ENCODE measurements around the gene SLC29A3.
A peak's percentile ranks its signal among the peaks of the same experiment; 100 is the strongest.

SLC29A3 gene

GRCh38 chr10:71368643-71369042, 49.6 kb downstream of the SLC29A3 start:
- no peak overlapping the region for H3K4me3 Mint-ChIP-seq
- H3K27me3 Mint-ChIP-seq: peaks cover 6% of the 10 kb centered on the region
- H3K4me1 Mint-ChIP-seq (ENCODE audit: low read depth): no peaks in the 10 kb centered on the region
- H3K36me3 Mint-ChIP-seq: peaks cover 3% of the 10 kb centered on the region
- no peaks in the 10 kb centered on the region for H3K9me3 Mint-ChIP-seq (ENCODE audit: low read depth)
- H3K27ac Mint-ChIP-seq: no peak overlapping the region

- Mint-ChIP-seq H3K4me1 (ENCODE audit: low read depth) (no peaks in the 10 kb centered on the region), H3K27me3 (peaks cover 6% of the 10 kb centered on the region), H3K27ac (no peak overlapping the region), H3K4me3 (no peak overlapping the region), H3K36me3 (no peaks in the 10 kb centered on the region), H3K9me3 (ENCODE audit: low read depth) (no peaks in the 10 kb centered on the region)
Observed at GRCh38 chr10:71369602-71370001, 50.5 kb downstream of the SLC29A3 start.

- H3K4me1 Mint-ChIP-seq (ENCODE audit: low read depth): no peaks in the 10 kb centered on the region
- H3K27ac Mint-ChIP-seq: no peak overlapping the region
Observed at GRCh38 chr10:71370031-71370430, 51.0 kb downstream of the SLC29A3 start.

GRCh38 chr10:71371750-71372166, 52.7 kb downstream of the SLC29A3 start:
- H3K27ac Mint-ChIP-seq: no peak overlapping the region
- no peaks in the 10 kb centered on the region for H3K9me3 Mint-ChIP-seq (ENCODE audit: low read depth)
- no peak overlapping the region for H3K4me3 Mint-ChIP-seq
- peaks cover 6% of the 10 kb centered on the region for H3K27me3 Mint-ChIP-seq
- H3K4me1 Mint-ChIP-seq (ENCODE audit: low read depth): peaks cover 4% of the 10 kb centered on the region
- no peaks in the 10 kb centered on the region for H3K36me3 Mint-ChIP-seq

More at GRCh38 chr10:71370031-71370430, 51.0 kb downstream of the SLC29A3 start:
- peaks cover 6% of the 10 kb centered on the region for H3K27me3 Mint-ChIP-seq
- H3K4me3 Mint-ChIP-seq: no peak overlapping the region
- H3K36me3 Mint-ChIP-seq: no peaks in the 10 kb centered on the region
- no peaks in the 10 kb centered on the region for H3K9me3 Mint-ChIP-seq (ENCODE audit: low read depth)

GRCh38 chr10:71372882-71373495, 53.9 kb downstream of the SLC29A3 start:
- no peak overlapping the region for H3K27ac Mint-ChIP-seq

GRCh38 chr10:71374481-71375233, 55.6 kb downstream of the SLC29A3 start:
- no peak overlapping the region for H3K27ac Mint-ChIP-seq
- H3K4me3 Mint-ChIP-seq: no peak overlapping the region
- no peaks in the 10 kb centered on the region for H3K36me3 Mint-ChIP-seq
- H3K27me3 Mint-ChIP-seq: peaks cover 6% of the 10 kb centered on the region
- H3K9me3 Mint-ChIP-seq (ENCODE audit: low read depth): no peaks in the 10 kb centered on the region
- peaks cover 8% of the 10 kb centered on the region for H3K4me1 Mint-ChIP-seq (ENCODE audit: low read depth)

More at GRCh38 chr10:71372882-71373495, 53.9 kb downstream of the SLC29A3 start:
- Mint-ChIP-seq H3K4me1 (ENCODE audit: low read depth) (peaks cover 8% of the 10 kb centered on the region), H3K4me3 (no peak overlapping the region), H3K9me3 (ENCODE audit: low read depth) (no peaks in the 10 kb centered on the region), H3K27me3 (peaks cover 6% of the 10 kb centered on the region), H3K36me3 (no peaks in the 10 kb centered on the region)

- H3K27ac Mint-ChIP-seq: peak overlapping the region; percentile 76
- no peaks in the 10 kb centered on the region for H3K36me3 Mint-ChIP-seq
- peaks cover 6% of the 10 kb centered on the region for H3K27me3 Mint-ChIP-seq
Observed at GRCh38 chr10:71375952-71376351, 56.9 kb downstream of the SLC29A3 start.

GRCh38 chr10:71378336-71379117, 59.5 kb downstream of the SLC29A3 start:
- Mint-ChIP-seq H3K36me3 (no peaks in the 10 kb centered on the region), H3K27ac (no peak overlapping the region), H3K4me1 (ENCODE audit: low read depth) (peaks cover 8% of the 10 kb centered on the region), H3K4me3 (no peak overlapping the region), H3K9me3 (ENCODE audit: low read depth) (no peaks in the 10 kb centered on the region), H3K27me3 (peaks cover 2% of the 10 kb centered on the region)

More at GRCh38 chr10:71375952-71376351, 56.9 kb downstream of the SLC29A3 start:
- H3K9me3 Mint-ChIP-seq (ENCODE audit: low read depth): no peaks in the 10 kb centered on the region
- H3K4me3 Mint-ChIP-seq: peak overlapping the region; percentile 80
- peaks cover 8% of the 10 kb centered on the region for H3K4me1 Mint-ChIP-seq (ENCODE audit: low read depth)

GRCh38 chr10:71379118-71379766, 60.2 kb downstream of the SLC29A3 start:
- peaks cover 8% of the 10 kb centered on the region for H3K4me1 Mint-ChIP-seq (ENCODE audit: low read depth)
- no peak overlapping the region for H3K4me3 Mint-ChIP-seq
- H3K27ac Mint-ChIP-seq: no peak overlapping the region
- H3K9me3 Mint-ChIP-seq (ENCODE audit: low read depth): no peaks in the 10 kb centered on the region
- no peaks in the 10 kb centered on the region for H3K36me3 Mint-ChIP-seq
- H3K27me3 Mint-ChIP-seq: peaks cover 2% of the 10 kb centered on the region

GRCh38 chr10:71380841-71381240, 61.8 kb downstream of the SLC29A3 start:
- Mint-ChIP-seq H3K4me3 (no peak overlapping the region), H3K9me3 (ENCODE audit: low read depth) (no peaks in the 10 kb centered on the region), H3K27me3 (peaks cover 2% of the 10 kb centered on the region), H3K27ac (no peak overlapping the region), H3K36me3 (no peaks in the 10 kb centered on the region), H3K4me1 (ENCODE audit: low read depth) (peaks cover 8% of the 10 kb centered on the region)

- no peak overlapping the region for H3K4me3 Mint-ChIP-seq
- no peaks in the 10 kb centered on the region for H3K9me3 Mint-ChIP-seq (ENCODE audit: low read depth)
- H3K36me3 Mint-ChIP-seq: no peaks in the 10 kb centered on the region
- H3K27ac Mint-ChIP-seq: no peak overlapping the region
- peaks cover 4% of the 10 kb centered on the region for H3K4me1 Mint-ChIP-seq (ENCODE audit: low read depth)
- H3K27me3 Mint-ChIP-seq: peaks cover 2% of the 10 kb centered on the region
Observed at GRCh38 chr10:71381611-71382010, 62.6 kb downstream of the SLC29A3 start.

GRCh38 chr10:71382028-71382427, 63.0 kb downstream of the SLC29A3 start:
- Mint-ChIP-seq H3K9me3 (ENCODE audit: low read depth) (no peaks in the 10 kb centered on the region), H3K4me3 (no peak overlapping the region)

GRCh38 chr10:71382757-71383156, 63.7 kb downstream of the SLC29A3 start:
- Mint-ChIP-seq H3K4me1 (ENCODE audit: low read depth) (peaks cover under 1% of the 10 kb centered on the region), H3K4me3 (no peak overlapping the region), H3K36me3 (no peaks in the 10 kb centered on the region), H3K27me3 (peaks cover 2% of the 10 kb centered on the region), H3K27ac (no peak overlapping the region), H3K9me3 (ENCODE audit: low read depth) (no peaks in the 10 kb centered on the region)

More at GRCh38 chr10:71382028-71382427, 63.0 kb downstream of the SLC29A3 start:
- Mint-ChIP-seq H3K4me1 (ENCODE audit: low read depth) (peaks cover 4% of the 10 kb centered on the region), H3K27ac (no peak overlapping the region), H3K36me3 (no peaks in the 10 kb centered on the region), H3K27me3 (peaks cover 2% of the 10 kb centered on the region)

GRCh38 chr10:71383972-71384687, 65.1 kb downstream of the SLC29A3 start:
- H3K4me1 Mint-ChIP-seq (ENCODE audit: low read depth): no peaks in the 10 kb centered on the region
- H3K27ac Mint-ChIP-seq: no peak overlapping the region
- no peaks in the 10 kb centered on the region for H3K36me3 Mint-ChIP-seq
- peaks cover 2% of the 10 kb centered on the region for H3K27me3 Mint-ChIP-seq
- H3K9me3 Mint-ChIP-seq (ENCODE audit: low read depth): no peaks in the 10 kb centered on the region
- H3K4me3 Mint-ChIP-seq: no peak overlapping the region

Data from activated naive CD8-positive, alpha-beta T cell (primary cell).